GM12872 (cell line): ENCODE data around the gene ACTR3.

Experiments used
- TF ChIP-seq, protein P1 (sequence below): IDR thresholded peaks from 3 replicates; pipeline ENCODE4 v1.5.1; 2011; ENCODE audit warnings: low read depth, mild to moderate bottlenecking, low read length, moderate library complexity; ENCODE audit not compliant: insufficient read depth

ACTR3 gene

DNA sequence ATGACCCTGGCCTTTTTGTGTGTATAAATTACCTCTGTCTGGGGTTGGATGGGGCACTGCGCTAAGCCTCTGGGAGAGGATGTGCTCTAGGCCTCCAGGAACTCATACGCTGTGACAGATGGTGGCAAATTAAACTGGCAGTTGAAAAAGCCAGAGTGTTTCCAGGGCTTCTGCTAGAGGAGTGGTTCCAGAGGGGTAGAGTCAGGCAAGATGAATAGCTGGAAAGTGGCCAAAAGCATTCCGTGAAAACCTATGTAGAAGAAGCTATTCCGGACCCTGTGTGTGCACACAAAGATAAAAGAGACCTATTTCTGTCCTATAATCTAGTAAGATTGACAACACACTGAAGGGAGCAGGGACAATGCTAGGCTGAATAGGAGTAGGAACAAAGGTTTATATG, 84.8 kb downstream of the ACTR3 start:
- TF ChIP-seq, protein P1, sequence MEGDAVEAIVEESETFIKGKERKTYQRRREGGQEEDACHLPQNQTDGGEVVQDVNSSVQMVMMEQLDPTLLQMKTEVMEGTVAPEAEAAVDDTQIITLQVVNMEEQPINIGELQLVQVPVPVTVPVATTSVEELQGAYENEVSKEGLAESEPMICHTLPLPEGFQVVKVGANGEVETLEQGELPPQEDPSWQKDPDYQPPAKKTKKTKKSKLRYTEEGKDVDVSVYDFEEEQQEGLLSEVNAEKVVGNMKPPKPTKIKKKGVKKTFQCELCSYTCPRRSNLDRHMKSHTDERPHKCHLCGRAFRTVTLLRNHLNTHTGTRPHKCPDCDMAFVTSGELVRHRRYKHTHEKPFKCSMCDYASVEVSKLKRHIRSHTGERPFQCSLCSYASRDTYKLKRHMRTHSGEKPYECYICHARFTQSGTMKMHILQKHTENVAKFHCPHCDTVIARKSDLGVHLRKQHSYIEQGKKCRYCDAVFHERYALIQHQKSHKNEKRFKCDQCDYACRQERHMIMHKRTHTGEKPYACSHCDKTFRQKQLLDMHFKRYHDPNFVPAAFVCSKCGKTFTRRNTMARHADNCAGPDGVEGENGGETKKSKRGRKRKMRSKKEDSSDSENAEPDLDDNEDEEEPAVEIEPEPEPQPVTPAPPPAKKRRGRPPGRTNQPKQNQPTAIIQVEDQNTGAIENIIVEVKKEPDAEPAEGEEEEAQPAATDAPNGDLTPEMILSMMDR: no peak

DNA sequence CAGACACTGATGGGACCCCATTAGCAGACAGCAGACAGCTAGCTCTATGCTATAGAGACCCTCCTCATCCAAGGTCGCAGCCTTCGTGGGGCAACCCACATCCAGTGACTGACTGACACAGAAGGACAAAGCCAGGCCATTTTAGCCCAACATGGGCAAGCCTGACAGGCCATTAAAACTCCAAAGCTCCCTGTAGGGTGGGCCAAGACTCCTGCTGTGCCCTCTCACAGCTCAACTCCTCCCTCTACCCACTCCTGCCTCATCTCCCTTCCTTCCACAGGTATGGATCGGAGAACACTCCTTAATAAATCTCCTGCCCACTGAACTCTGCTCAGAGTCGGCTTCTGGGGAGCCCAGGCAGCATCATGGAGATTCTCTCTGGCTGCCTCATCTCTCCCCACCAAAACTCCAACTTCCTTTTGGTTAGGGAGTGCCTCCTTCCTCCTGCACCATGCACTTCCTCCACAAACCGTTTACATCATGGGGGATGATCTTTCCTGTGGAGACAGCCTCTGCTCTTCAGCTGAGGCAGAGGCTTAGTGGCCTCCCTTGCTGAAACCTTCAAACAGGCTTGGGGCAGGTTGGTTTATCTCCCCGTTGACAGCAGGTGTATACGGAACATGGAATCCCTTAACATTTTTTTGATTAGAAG, 86.5 kb downstream of the ACTR3 start:
- TF ChIP-seq, protein P1: no peak

DNA sequence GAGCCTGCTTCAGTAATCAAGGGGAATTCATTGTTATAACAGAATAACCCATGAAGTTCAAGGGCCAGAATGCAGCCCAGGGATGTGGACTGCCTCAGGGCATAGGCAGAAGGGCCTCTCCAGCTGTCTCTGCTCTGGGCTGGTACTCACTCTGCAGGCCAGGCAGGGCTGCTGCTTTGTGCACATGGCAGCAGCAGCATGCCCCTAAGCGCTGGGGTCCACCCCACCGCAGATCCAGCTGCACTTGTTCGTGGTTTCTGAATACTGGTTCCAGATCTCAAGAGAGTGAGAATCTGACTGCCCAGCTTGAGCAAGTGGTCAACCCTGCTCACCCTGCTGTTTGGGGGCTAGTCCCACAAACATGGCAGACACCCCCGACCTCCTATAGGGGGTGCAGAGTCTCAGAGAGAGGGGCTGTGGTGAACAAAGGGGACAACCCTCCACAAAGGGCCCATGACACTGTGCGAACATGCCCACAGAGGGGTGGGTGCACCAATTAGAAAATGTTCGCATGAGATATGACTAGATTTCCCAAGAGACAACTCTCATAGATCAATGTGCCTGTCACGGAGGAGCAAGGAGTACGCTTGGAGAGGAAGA, 87.3 kb downstream of the ACTR3 start:
- TF ChIP-seq, protein P1: no peak

DNA sequence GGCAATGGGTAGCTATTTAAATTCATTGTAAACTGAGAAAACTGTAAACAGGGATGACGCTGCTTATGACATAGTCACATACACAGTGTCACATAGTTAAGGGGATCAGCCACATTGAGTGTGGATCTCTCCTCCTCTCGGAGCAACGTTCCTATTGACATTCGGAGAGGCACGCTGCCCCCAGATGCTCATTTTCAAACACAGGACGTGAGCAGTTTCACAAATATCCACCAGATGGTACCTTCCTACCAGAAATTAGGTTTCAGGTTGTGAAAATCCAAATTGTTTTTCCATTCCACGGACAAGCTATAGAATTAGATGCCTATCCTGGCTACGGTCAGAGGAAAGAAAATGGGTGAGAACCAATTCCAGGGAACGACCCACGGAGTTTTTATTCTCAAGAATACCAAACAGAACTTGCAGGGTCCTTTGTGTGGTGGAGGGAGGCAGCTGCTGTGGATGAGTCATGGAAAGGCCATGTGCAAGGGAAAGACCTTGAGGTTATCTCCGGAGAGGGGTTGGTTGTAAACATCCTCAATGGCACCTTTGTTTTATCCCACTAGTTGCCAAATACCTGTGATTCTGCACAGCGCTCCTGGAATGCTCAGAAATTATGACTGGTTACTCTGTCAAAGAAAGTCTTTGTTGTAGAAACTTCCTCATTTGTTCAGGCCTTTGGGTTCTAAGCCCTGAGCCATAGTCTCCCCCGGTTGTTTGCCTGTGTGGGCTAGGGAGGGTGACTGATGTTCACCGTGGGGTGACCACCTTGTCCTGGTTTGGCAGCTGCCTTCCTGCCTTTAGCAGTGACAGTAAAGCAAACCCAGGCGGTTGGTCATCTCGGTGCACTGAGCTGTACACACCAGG, 88.0 kb downstream of the ACTR3 start:
- TF ChIP-seq, protein P1: no peak

DNA sequence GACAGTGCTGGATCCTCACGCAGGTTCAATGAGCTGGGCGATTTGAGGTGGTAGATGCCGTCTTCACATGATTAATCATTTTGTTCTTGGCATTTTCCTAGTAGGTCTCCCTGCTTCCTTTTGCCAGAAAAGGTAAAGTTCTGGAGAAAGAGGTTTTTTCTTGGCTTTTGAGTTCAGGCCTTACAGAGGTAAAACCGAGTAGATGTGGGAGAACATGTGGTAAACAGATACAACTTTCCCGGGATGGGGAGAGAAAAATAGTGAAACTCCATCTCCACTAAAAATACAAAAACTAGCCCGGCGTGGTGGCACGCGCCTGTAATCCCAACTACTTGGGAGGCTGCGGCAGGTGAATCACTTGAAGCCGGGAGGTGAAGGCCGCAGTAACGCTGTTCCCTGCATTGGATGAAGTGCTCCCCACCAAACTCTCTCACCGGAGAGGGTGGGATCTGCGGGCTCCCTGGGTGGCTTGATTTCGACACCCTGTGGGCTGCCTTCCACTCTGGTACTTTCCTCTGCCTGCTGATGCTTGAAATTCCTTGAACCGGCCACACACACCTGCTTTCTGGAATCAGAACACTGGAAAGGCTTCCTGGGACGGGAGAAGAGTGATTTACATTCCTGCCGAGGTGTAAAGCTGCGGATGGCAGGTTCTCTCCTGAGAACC, 88.8 kb downstream of the ACTR3 start:
- TF ChIP-seq, protein P1: no peak

DNA sequence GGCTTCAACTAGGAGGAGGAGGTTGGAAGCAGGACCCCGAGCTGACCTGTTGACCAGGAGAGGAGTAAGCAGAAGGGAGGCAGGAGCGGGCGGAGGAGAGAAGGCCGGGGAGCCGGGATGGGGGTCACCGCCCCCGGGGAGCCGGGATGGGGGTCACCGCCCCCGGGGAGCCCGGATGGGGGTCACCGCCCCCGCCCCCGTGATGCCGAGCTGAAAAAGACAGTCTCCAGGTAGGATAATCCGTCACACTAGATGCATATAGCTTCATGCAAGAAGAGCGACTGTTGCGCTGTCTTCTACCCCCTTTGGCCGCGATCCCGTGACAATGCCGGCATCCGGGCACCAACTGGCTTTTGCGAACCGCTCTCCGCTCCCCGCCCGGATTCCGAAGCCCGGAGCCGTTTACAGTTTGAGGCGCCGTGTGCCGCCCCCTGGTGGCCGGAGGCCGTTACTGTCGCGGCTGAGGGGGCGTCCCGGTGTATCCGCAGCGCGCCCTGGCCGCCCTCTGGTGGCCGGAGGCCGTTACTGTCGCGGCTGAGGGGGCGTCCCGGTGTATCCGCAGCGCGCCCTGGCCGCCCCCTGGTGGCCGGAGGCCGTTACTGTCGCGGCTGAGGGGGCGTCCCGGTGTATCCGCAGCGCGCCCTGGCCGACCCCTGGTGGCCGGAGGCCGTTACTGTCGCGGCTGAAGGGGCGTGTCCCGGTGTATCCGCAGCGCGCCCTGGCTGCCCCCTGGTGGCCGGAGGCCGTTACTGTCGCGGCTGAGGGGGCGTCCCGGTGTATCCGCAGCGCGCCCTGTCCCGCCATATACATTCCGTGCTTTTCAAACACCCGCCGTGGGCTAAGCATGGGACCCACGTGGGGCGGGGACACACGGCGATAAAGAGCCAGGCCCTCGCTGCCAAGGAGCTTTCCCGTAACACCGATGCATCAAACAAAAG, 89.6 kb downstream of the ACTR3 start:
- TF ChIP-seq, protein P1: peak; percentile 59; the same call in 2 of the 3 replicates
